ENCODE data around the gene APOBEC2.

Gene APOBEC2

DNA sequence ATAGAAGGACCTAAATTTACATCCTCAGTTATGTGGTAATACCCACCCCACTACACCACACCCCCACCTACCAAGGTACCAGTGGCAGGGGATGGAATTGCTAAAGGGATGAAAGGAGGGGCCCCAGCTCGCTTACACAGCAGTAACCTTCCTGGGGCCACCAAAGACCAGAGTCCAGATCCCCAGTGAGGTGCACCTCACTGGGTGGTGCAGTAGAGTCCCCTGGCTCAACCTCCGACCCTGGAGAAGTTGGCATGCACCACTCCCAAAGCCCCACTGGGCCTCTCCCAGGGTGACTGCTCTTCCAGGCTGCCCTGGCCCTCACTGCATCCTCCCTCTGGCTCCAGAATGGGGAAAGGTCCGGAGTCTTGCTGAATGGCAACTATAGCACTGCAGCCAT is 14.8 kb upstream of the APOBEC2 start:
- DNase-seq = no peak

DNA sequence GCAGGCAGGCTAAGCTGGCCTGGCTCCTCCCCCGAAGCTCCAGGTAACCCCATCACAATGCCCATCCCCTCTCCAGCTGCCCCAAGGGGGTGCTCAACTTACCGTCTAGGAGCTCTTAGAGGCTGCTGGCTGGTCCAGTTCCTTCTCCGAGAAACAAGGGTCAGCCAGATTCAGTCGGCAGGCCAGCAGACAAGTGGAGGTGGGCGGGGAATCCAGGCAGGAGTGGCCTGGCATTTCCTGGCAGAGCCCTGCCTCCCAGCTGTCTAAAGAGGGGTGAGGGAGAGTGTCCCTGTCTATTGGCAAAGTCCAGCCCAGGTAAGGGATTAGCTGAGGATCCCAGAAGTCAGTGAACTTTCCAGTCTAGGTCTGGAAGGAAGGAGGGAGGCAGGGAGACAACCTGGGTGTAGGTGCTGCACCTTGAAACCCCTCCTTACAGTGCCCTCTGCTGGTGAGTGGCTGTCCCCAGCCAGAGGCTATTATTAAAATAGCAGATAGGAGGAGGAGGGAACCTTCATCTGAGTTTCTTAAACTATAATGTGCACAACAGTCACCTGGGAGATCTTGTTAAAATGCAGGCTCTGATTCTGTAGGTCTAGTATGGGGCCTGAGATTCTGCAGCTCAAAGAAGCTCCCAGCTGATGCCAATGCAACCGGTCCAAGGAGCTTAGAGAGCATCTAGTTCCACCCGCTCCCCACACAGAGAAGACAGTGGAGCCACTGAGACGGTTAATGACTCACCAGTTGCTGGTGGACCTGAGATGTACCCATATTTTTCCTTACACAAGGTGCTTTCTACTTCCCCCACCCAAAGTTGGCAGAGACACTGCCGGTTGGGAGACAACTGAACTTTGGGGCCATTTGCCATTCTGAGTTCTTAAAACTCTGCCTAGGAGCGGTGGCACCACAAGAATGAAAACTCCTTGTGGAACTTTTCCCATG is 13.7 kb upstream of the APOBEC2 start, which contains the start of gene UNC5CL:
UNC5CL (minus strand) TSS at position 162 of the 939 bp plus-strand sequence. CDS start 4,147 bp downstream, outside the sequence.
- DNase-seq = peak in 3 of 5 experiments; percentile 25 to 50 (median 37)

DNA sequence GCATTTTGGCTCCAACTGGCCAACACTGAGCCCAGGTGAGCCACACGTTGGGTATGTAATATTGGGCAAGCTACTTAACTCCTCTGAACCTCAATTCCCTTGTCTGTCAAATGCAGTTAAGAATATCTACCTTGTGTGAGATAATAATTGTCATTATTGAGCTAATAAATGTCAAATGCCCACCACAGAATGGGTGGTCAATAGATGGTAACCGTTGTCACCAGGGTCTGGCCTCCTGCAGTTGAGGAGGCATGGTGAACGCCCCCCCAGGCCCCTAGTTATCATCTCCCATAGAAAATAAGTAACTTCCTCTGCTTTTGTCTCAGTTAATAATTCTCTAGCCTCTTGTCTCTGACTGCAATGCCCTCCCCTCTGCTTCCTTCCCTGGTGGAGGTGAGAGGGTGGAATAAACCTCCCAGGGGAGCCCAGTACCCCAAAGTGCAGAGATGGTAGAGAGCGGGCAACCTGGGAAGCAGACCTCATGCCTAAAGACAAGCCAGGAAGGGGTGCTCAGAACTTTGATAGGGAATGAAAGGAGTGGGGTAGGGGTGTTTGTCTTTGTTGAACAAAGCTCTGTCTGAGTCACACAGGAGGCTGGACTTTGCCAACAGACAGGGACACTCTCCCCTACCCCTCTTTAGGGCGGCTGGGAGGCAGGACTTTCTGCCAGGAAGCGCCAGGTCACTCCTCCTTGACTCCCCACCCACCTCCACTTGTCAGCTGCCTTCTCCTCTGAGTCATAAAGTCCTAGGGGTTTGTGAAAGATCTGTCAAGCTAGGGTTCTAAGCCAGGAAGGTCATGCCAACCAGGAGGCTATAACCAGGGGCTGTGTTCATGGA is 12.7 kb upstream of the APOBEC2 start:
- DNase-seq = no peak

DNA sequence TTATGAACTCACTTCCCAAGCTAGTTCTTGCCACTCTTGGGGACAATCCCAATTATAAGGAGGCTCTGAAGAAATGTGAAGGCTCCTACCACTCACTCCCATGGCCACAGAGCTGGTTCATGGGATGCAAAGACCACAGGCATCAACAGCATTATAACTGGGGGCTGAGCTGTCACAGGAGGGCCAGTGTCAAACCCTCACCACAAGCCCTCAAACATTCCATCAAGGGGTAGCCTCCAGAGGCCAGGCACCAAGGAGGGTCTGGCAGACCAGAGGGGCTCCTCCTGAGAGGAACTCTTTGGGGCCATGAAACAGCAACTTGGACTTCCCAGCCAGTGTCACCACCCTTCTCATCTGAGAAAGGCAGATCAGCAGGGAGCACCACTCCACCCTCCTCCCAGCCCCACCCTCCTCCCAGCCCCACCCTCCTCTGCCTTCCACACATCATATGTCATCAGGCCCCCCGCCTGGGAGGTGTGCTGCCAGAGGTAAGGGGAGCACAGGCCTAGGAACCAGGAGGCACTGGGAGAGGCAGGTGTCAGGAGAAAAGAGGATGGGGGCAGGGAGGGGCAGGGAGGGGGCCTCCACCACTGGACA is 12.0 kb upstream of the APOBEC2 start:
- no peak for DNase-seq

DNA sequence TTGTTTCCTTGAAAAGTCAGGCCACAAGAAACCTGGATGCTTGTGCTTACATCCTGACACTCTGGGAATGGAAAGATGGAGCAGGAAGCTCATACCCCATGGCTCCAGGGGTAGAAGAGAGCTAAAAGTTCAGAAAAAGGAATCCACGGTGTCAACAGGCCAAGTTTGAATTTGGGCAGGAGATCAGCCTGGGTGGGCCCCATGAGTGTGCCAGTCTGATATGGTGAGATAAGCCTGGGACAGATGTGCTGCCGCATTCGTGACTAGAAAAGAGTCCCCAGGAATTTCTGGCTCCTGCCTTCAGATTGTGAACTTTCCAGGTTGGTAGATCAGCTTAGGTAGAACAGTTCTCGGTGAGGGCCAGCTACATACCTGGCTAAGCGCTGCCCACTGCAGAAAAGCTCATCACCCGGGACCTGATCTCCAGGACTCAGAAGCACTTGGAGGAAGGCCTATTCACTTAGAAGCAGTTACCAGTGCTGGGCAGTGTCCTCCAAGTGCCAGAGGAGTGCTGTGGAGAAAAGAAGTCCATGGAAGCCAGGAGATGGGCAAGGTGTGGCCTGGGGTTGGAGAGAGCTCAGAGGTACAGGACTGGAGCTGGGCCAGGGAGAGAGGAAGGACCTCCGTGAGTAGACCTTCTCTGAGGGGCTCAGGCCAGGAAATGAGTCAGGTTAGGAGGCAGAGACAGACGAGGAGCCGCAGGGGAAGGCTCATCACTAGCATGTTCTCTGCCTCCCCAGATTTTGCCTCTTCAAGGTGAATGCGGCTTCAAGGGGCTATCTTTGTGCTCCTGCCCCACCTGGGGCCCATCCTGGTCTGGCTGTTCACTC is 10.6 kb upstream of the APOBEC2 start, which contains the start of gene TSPO2:
TSPO2 (plus strand) TSS at position 242 of the 830 bp plus-strand sequence; CDS start at position 761, 519 bp downstream.
- DNase-seq = no peak

DNA sequence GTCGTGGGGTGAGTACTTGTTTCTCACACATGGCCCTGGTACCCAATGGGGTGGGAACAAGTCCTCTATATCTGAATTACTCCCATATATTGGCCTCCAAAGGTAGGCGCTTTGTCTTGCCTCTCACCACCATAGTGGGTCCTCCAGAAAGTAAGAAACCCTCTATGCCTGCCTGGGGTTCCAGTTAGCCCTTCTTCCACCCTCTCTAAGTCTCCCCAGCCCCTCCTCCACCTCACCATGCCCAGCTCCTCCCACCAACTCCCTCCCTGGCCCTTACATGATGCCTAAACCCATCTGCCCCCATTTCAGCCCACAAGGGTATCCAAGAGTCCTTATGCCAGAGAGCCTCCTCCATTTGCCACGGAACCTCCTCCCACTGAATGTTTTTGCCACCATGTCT is 9.9 kb upstream of the APOBEC2 start:
- no peak for DNase-seq

DNA sequence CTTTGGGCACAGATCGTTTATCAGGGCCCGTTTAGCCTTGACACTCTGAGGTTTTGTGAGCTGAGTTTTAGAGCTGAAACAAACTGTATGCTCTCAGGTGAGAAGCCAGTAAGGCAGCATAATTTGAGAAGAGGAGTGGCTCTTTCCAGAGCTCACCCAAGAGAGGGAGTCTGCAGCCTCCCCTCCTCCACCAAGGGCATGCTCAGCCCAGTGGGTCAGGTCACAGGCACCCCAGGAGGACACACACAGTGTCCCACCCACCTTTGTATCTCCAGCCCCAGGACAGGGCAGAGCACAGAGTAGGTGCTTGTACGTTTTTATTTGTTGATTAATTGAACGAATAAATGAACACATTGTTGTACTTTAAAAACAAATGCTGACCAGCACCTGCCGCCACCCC is 7.3 kb upstream of the APOBEC2 start:
- DNase-seq = no peak

DNA sequence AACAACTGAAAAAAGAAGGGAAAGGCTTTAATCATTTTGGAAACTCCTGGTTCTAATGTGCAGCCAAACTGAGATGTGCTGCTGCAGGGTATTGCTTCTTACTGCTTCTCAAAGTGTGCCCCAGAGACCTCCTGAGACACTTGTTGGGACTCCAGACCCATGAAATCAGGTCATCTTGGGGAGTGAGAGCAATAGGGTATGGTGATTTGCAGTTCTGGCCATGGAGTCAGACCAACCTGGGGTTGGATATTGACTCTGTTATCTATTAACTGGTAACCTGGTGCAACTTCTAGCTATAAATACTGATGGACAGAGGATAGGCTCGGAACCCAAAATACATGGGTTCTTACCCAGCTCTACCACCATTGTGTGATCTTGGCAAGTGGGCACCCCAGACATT is 6.9 kb upstream of the APOBEC2 start:
- no peak for DNase-seq

DNA sequence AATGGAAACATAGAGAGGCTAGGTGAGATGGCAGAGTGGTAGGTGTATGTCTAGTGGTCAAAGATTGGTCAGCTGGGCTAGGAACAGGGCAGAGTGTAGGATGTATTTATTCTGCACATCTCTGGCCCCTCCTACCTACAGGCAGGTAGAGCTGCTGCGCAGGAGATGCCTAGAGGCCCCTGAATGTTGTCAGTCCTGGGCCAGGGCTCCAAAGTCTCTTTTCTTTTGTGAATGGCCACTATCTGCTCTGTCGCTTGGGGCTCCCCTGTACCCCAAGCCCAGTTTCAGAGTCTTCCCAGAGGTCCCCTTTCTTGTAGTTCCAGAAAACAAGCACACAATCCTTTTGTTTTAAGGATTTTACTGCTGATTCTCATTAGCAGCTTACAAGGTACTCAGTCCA is 5.7 kb upstream of the APOBEC2 start:
- no peak for DNase-seq

DNA sequence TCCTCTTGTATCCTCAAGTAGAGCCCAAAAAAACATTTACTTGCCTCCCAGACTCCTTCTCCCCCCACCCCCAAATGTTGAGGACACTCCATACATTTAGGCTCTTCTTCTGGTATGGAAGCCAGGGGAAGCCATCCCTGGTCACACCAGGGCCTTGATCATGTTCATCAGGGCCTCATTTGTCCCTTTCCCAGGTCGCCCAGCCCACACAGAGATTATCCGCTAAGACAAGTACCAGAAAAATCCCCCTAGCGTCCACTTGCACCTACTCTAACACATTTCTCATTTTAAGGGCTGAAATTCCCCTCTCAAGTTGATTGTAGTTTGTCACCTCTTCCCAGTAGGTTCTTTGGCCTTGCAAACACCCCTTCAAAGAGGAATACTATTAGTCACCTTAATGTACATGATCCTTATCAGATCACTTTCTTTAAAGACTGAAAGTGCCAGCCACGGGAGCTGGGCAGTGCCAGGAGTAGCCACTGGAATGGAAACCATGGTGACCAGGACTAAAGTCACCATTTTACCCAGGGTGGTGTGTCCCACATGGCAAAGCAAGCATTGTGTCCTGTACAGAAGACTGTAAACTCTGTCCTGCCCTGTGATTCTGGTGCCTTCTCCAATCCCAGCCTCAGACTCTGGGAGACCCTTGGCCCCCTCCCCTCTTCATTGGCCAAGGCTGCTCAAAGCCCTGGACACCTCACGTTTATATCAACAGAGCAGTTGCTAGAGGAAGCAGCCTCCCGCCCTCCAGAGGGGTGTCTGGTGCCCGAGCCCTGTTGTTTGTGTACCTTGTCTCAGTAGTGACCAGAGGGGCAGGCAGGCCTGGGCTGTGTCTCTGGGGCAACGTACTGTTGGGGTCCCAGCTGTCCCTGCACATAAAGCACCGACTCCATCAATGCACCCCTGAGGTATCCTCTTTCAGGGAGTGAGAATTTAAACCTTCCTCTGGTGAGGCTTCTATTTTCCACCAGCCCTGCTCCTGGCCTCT is 5.0 kb upstream of the APOBEC2 start:
- no peak for DNase-seq

DNA sequence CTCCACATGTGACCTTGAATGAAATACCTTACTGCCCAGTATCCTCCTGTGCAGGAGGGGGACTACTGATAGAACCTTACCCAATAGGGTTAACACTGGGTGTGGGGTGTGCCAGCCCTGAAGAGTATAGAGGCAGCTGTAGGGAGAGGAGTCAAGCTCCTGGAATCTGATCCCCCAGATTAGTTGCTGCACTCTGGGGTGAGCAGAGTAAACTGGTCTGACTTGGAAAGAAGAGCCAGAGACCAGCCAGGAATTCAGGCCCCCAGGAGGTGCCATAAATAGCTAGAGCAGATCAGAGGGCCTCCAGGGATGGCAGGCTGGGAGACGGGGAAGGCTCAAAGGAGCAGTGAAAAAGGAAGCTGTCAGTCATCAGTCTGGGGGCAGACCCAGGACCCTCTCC is 3.5 kb upstream of the APOBEC2 start:
- no peak for DNase-seq

DNA sequence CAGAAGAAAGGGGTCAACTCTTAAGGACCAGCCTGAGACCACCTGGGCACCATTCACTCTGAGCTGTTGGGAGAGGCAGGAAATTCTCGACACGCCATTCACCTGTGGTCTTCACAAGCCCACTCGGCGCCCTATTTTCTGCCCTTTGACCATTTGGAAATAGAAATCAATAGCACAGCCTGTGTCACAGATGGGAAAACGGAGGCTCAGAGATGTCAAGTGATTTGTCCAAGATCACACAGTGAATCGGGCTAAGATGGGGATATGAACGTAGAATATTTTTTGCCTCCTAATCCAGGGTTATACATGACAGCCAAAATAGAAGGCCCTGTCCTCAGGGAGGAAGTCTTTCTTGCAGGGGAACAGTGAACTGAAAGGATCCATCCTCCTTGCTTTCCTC is 3.0 kb upstream of the APOBEC2 start:
- no peak for DNase-seq

DNA sequence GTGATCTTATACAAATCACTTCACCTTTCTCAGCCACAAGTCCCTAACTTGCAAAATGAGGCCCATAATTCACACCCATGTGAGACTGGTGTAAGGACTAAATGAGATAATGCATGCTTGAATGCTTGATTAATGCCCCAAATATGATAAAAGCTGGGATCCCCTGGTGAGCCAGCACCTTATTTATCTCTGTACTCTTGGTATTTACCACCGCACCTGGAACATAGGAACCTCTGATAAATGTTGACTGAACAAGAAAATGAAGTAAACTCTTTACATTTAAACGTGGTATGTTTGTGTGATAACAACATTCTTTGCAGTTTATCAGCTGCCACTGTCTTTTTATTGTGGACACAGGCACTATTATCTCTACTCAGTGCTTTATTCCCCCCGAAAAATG is 2.5 kb upstream of the APOBEC2 start:
- no peak for DNase-seq

DNA sequence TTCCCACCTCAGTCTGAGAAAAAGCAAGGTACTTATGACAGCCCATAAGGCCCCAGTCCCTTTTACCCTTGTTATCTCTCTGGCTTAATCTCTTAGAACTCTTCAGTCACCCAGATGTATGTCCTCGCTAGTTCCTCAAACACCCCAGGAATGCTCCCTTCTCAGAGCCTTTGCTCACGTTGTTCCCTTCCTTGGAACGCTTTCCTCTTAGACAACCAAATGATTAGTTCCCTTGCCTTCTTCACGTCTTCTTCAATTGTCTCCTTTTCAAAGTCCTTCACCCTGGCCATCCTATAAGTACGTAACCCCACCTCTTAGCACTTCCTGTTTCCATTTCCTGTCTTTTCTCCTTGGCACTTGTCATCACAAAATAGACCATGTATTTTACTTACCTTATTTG is 1.1 kb upstream of the APOBEC2 start:
- peak in 1 of 5 experiments; percentile 45 for DNase-seq

DNA sequence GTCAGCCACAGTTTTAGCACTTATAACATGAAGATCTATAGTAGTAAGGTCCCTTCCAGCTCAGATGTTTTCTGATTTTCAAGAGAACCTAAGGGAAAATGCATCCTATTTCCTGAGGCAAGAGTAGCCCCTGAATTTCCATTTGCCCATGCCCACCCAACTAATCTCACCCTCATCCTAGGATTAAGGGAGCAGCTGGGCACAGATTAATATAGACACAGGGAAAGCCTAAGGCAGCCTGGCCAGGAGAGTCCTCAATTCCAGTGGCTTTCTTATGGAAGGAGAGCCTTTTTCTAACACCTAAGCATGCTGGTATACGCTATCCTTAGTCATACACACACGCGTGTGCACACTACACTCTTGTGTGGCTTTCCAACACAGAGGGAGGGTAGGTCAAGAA is 1.5 kb downstream of the APOBEC2 start:
- no peak for DNase-seq

DNA sequence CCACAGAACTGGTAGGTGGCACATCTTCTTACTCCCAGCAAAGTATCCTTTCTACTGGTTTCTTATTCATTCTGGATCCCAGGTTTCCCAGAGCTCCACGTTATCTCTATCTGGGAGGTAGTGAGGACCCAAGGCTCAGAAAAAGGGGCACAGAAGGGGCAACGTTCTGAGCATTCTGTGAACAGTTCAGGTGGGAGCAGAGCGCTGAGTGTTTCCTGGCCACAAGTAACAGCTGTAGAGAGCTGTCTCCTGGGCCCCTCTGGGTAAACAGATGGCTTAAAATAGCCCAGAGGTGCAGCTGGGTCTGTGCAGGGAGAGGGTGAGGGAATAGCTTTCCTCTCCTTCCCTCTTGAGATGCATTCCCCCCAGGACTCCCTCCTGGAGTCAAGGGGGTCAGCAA is 2.1 kb downstream of the APOBEC2 start:
- DNase-seq = no peak

DNA sequence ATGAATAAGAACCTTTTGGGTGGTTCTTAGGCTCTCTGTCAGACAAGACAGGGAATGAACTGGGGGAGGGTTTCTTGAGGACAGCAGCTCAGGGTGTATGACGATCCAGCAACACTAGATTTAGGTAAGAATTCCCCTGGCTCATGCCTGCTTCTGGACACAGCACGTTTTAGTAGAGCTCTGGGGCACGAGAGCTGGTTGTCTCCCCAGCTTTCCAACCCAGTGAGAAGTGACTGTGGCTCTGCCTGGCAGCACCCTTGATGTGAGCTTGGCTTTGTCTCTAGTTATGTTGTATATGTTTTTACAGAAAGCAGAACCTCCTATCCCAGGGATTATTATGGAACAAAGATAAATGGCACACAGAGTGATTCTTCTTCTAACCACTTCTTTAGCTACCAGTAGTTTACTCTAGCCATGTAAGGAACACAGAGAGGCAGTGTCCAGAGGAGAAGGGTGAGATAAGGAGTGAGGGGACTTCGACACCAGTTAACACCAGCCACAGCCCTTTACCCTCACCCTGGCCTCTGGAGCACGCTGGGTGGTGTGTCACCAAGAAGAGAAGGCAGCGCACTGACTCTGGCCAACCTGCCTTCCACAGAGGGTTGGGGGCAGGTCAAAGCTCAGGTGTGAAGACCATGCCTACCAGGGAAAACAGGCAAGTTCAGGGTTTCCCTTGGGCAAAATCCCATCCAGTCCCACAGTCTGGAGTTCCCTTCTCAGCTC is 3.9 kb downstream of the APOBEC2 start:
- no peak for DNase-seq

DNA sequence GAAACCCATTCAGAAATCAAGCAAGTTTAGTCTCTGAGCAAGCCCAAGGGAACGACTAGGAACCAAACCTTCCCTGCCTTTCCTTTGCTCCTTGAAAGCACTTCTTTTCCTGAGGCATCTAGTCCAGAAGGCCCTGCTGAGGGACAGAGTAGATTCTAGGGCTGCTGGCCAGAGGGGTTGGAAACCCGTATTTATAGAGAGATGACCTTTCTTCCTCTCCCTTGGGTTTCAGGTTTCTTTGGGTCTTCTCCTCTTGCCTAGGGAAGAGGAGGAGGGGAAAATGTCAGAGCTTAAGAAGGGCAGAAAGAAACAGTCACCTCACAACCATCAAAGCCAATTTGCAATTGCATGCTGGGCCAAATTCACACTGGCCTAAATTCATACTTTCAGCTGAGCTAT is 5.8 kb downstream of the APOBEC2 start:
- DNase-seq = no peak

DNA sequence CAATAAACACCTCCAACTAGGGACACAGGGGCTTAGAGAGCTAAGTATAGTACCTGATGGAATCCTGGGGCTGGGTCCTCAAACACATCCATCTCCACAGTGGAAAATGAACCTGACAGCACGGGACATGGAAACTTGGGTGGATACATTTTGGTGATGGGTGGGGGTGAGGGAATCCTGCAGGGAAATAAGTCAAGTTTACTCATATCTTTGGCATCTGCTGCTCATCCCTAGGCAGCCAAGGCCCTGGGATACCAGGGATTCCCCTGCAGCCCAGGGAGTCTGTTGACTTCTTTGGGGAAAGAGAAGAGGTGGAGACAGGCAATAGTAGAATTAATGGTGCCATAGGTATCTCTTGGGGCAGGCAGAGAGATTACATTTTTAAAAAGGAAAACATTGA is 6.6 kb downstream of the APOBEC2 start:
- no peak for DNase-seq

DNA sequence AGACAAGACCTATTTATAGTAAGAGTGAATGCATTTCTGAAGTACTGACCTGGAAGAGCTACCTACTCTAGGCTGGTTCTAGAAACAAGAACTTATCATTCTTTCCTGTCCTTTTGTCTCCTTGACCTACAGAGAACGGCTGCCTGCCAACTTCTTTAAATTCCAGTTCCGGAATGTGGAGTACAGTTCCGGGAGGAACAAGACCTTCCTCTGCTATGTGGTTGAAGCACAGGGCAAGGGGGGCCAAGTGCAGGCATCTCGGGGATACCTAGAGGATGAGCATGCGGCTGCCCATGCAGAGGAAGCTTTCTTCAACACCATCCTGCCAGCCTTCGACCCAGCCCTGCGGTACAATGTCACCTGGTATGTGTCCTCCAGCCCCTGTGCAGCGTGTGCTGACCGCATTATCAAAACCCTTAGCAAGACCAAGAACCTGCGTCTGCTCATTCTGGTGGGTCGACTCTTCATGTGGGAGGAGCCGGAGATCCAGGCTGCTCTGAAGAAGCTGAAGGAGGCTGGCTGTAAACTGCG is 8.3 kb downstream of the APOBEC2 start:
- DNase-seq = no peak
